HCT116 (cell line): ENCODE data around the gene DNAJC3. TPM values are rescaled to one million over a fixed set of nuclear protein-coding genes. Genes with fewer than 3 reads are reported as not detected.

ENCODE experiments used
- ATAC-seq: fragments of 200-7000 bp; cut with Tn5 transposase; 2 replicates; pipeline ENCODE4 v1.9.1; 2020; ENCODE audit warnings: mild to moderate bottlenecking, moderate library complexity
- BruUV-seq: library from RNA; stranded (reverse); fragments of 400-500 nt; replicated peaks from 2 replicates; lab custom pipeline; 2021; lab: Mats Ljungman, UMichigan
- CTCF ChIA-PET: fragments of 300-600 bp; sonication (Branson Sonifier 250); formaldehyde crosslinking; loops from one replicate; lab custom pipeline; 2021; ENCODE audit warnings: antibody characterized with exemption; lab: Charles Lee
- POLR2A ChIA-PET: fragments of 300-600, 350-600 bp; sonication (Branson Sonifier 250); formaldehyde crosslinking; loops from one replicate; lab custom pipeline; 2021; ENCODE audit warnings: antibody characterized with exemption; lab: Charles Lee
- RAD21 ChIA-PET, 2 experiments: fragments of 300-600 bp; sonication (Branson Sonifier 250); formaldehyde crosslinking; loops; one replicate each; lab custom pipeline; 2023; ENCODE audit warnings: low total read pairs in 2 of 2; ENCODE audit not compliant: uncharacterized antibody in 2 of 2, unreplicated experiment in 2 of 2, low non-redundant PET in 1 of 2; lab: Charles Lee
- DNase-seq: peaks from one replicate; pipeline ENCODE4 v3.0.0-alpha.2; 2010; ENCODE audit warnings: low read depth, low spot score
- H2AFZ ChIP-seq: fragments of 200-600 bp; shearing (Covaris generic), sonication (generic); 2 replicates; pipeline ENCODE4 v1.6.1; 2017; ENCODE audit warnings: low read depth, mixed run types, mixed read lengths, antibody characterized with exemption, low read length; ENCODE audit not compliant: poor library complexity, severe bottlenecking
- H3K27ac ChIP-seq: 2 replicates; pipeline ENCODE4 v1.5.1; 2012; ENCODE audit warnings: low read depth, low read length
- H3K27me3 ChIP-seq: fragments of 200-600 bp; sonication (generic); 2 replicates; pipeline ENCODE4 v1.6.1; 2016; ENCODE audit warnings: mixed run types, low read length, mixed read lengths; ENCODE audit not compliant: insufficient read depth
- H3K36me3 ChIP-seq, 2 experiments: fragments of 200-500 bp in 1 of 2; fragments of 200-600 bp in 1 of 2; sonication (Bioruptor generic) in 1 of 2; sonication (generic) in 1 of 2; 2 replicates each; pipeline versions ENCODE4 v1.5.1 to v1.6.1; 2014 to 2016; ENCODE audit warnings: low read length in 2 of 2, inconsistent platforms in 1 of 2, mixed read lengths in 1 of 2, mixed run types in 1 of 2; ENCODE audit not compliant: insufficient read depth in 2 of 2, control insufficient read depth in 1 of 2
- H3K4me1 ChIP-seq, 2 experiments: fragments of 200-600 bp in 1 of 2; sonication (generic) in 1 of 2; 2 replicates each; pipeline versions ENCODE4 v1.5.1 to v1.6.1; 2012 to 2017; ENCODE audit warnings: low read length in 2 of 2, inconsistent platforms in 1 of 2, mild to moderate bottlenecking in 1 of 2, mixed read lengths in 1 of 2, mixed run types in 1 of 2, moderate library complexity in 1 of 2; ENCODE audit not compliant: insufficient read depth in 2 of 2, control insufficient read depth in 1 of 2
- H3K4me2 ChIP-seq: fragments of 200-600 bp; sonication (generic); 2 replicates; pipeline ENCODE4 v1.6.1; 2017; ENCODE audit warnings: mixed run types, low read length, mixed read lengths
- H3K4me3 ChIP-seq, 2 experiments: fragments of 200-600 bp in 1 of 2; sonication (generic) in 1 of 2; replicated peaks in 1 of 2; 2 replicates each; pipeline ENCODE4 v1.5.1; 2011 to 2016; ENCODE audit warnings: low read length in 2 of 2, control low read depth in 1 of 2, low read depth in 1 of 2, mild to moderate bottlenecking in 1 of 2, mixed read lengths in 1 of 2, mixed run types in 1 of 2
- H3K79me2 ChIP-seq: fragments of 200-600 bp; sonication (generic); 2 replicates; pipeline ENCODE4 v1.6.1; 2017; ENCODE audit warnings: mild to moderate bottlenecking, mixed run types, low read length, moderate library complexity, mixed read lengths; ENCODE audit not compliant: insufficient read depth
- H3K9ac ChIP-seq: fragments of 200-600 bp; sonication (generic); 2 replicates; pipeline ENCODE4 v1.6.1; 2016; ENCODE audit warnings: low read length, mixed read lengths
- H3K9me2 ChIP-seq: fragments of 200-600 bp; sonication (generic), shearing (Covaris generic); 2 replicates; pipeline ENCODE4 v1.6.1; 2017; ENCODE audit warnings: mixed run types, mild to moderate bottlenecking, moderate library complexity; ENCODE audit not compliant: insufficient read depth
- H3K9me3 ChIP-seq, 2 experiments: fragments of 200-500 bp in 1 of 2; fragments of 200-600 bp in 1 of 2; sonication (Bioruptor generic) in 1 of 2; sonication (generic) in 1 of 2; 2 replicates each; pipeline ENCODE4 v1.6.1; 2014 to 2017; ENCODE audit warnings: low read length in 2 of 2, mixed read lengths in 2 of 2, inconsistent platforms in 1 of 2, low read depth in 1 of 2, mild to moderate bottlenecking in 1 of 2, mixed run types in 1 of 2, moderate library complexity in 1 of 2; ENCODE audit not compliant: control insufficient read depth in 1 of 2, insufficient read depth in 1 of 2
- H4K20me1 ChIP-seq: fragments of 200-600 bp; sonication (generic), shearing (Covaris generic); 2 replicates; pipeline ENCODE4 v1.6.1; 2017; ENCODE audit warnings: mixed run types, mild to moderate bottlenecking, moderate library complexity; ENCODE audit not compliant: insufficient read depth
- CEBPB ChIP-seq: IDR thresholded peaks from 2 replicates; pipeline ENCODE4 v1.6.1; 2012; ENCODE audit warnings: low read depth
- EGR1 ChIP-seq: IDR thresholded peaks from 2 replicates; pipeline ENCODE4 v1.6.1; 2012; ENCODE audit warnings: low read depth
- ELF1 ChIP-seq: IDR thresholded peaks from 2 replicates; pipeline ENCODE4 v1.6.1; 2012; ENCODE audit warnings: low read depth, borderline replicate concordance
- EZH2 ChIP-seq: fragments of 200-600 bp; sonication (generic); IDR thresholded peaks from 2 replicates; pipeline ENCODE4 v1.6.1; 2017; ENCODE audit warnings: antibody characterized with exemption, mixed run types
- FOSL1 ChIP-seq: IDR thresholded peaks from 2 replicates; pipeline ENCODE4 v1.6.1; 2012; ENCODE audit warnings: low read depth
- POLR2A ChIP-seq: IDR thresholded peaks from 2 replicates; pipeline ENCODE4 v1.7.0; 2011; ENCODE audit warnings: borderline replicate concordance; ENCODE audit not compliant: insufficient read depth, insufficient read length; ENCODE audit errors: extremely low read depth
- POLR2AphosphoS5 ChIP-seq: IDR thresholded peaks from 2 replicates; pipeline ENCODE4 v1.6.1; 2011; ENCODE audit warnings: mild to moderate bottlenecking, low read depth, low read length, moderate library complexity
- SIN3A ChIP-seq: IDR thresholded peaks from 2 replicates; pipeline ENCODE4 v1.6.1; 2012; ENCODE audit warnings: low read depth
- TCF7L2 ChIP-seq: IDR thresholded peaks from 2 replicates; pipeline ENCODE4 v1.7.0; 2011; ENCODE audit warnings: borderline replicate concordance, inconsistent platforms; ENCODE audit not compliant: insufficient read depth, insufficient read length; ENCODE audit errors: extremely low read depth
- YY1 ChIP-seq: IDR thresholded peaks from 2 replicates; pipeline ENCODE4 v1.6.1; 2011; ENCODE audit warnings: low read length, low read depth, moderate library complexity, mild to moderate bottlenecking; ENCODE audit not compliant: insufficient replicate concordance; ENCODE audit errors: extremely low read depth
- intact Hi-C: fragments of 100-400 bp; cut with micrococcal nuclease; formaldehyde crosslinking; loops from 2 replicates; pipeline ENCODE4 v1.10.0; 2022
- total RNA-seq: library from RNA; stranded (reverse); gene quantifications from one replicate; pipeline ENCODE4 v1.2.1, GENCODE V29; 2021; ENCODE audit not compliant: unreplicated experiment
- TF ChIP-seq, protein P1 (sequence below): IDR thresholded peaks from 2 replicates; pipeline ENCODE4 v1.6.1; 2011; ENCODE audit warnings: mild to moderate bottlenecking, low read length, moderate library complexity; ENCODE audit not compliant: insufficient replicate concordance; ENCODE audit errors: extremely low read depth
- TF ChIP-seq, protein P2 (sequence below): IDR thresholded peaks from 2 replicates; pipeline ENCODE4 v1.6.1; 2012; ENCODE audit warnings: low read depth
- TF ChIP-seq, protein P3 (sequence below): IDR thresholded peaks from 2 replicates; pipeline ENCODE4 v1.6.1; 2012

The DNAJC3 gene
- total RNA-seq, 1 experiment from 2014 or later, result 28.5 TPM

DNA sequence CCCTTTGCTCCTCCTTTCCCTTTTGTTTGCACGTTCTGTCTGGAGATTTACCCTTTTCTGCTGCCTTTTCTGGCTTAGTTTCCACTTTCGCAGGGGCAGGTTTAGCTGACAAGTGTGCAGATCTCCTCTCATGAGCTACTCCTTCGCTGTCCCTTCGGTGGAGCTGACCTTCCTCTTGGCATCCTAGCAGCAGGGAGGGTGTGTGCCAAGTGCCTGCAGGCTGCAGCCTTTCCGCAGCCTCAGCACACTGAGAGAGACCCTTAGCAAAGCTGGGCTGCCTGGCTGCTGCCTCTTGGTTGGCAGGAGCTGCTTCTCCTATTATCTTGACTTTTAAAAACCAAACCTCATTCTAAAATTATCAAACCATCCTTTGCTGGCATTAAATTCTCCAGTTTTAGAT, 132.5 kb downstream of the DNAJC3 start:
- no peaks in the 10 kb centered on the region for H3K27me3 ChIP-seq
- no peaks in the 10 kb centered on the region for H3K79me2 ChIP-seq
- ATAC-seq, result no peak
- no peak overlapping the region for H3K9ac ChIP-seq
- intact Hi-C loops, result no loop called here
- no peak for DNase-seq
- H3K4me3 ChIP-seq, result no peak overlapping the region
- no peak overlapping the region for H3K4me2 ChIP-seq
- ChIA-PET POLR2A (no interaction called here), CTCF (interaction anchor here (0.6 kb wide), 1 partner anchor 1135 kb away, joined by 3 read pairs; no protein-coding TSS in a partner anchor), RAD21 (no interaction called here)
- no peaks in the 10 kb centered on the region for H4K20me1 ChIP-seq
- BruUV-seq, result no TSS peak
- H3K9me3 ChIP-seq, result peaks cover 0 to 5% of the 10 kb centered on the region in 2 experiments; a peak in 2 of 4 replicates
- H3K36me3 ChIP-seq, result no peaks in the 10 kb centered on the region
- TF ChIP-seq SIN3A (no peak), YY1 (no peak), EGR1 (no peak), ELF1 (no peak), FOSL1 (no peak), CEBPB (no peak), POLR2A (no peak)
- TF ChIP-seq, protein P1, sequence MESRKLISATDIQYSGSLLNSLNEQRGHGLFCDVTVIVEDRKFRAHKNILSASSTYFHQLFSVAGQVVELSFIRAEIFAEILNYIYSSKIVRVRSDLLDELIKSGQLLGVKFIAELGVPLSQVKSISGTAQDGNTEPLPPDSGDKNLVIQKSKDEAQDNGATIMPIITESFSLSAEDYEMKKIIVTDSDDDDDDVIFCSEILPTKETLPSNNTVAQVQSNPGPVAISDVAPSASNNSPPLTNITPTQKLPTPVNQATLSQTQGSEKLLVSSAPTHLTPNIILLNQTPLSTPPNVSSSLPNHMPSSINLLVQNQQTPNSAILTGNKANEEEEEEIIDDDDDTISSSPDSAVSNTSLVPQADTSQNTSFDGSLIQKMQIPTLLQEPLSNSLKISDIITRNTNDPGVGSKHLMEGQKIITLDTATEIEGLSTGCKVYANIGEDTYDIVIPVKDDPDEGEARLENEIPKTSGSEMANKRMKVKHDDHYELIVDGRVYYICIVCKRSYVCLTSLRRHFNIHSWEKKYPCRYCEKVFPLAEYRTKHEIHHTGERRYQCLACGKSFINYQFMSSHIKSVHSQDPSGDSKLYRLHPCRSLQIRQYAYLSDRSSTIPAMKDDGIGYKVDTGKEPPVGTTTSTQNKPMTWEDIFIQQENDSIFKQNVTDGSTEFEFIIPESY, result no peak
- H3K9me2 ChIP-seq, result no peaks in the 10 kb centered on the region
- H3K4me1 ChIP-seq, result no peaks in the 10 kb centered on the region
- no peak overlapping the region for H3K27ac ChIP-seq
- H2AFZ ChIP-seq, result no peak overlapping the region

DNA sequence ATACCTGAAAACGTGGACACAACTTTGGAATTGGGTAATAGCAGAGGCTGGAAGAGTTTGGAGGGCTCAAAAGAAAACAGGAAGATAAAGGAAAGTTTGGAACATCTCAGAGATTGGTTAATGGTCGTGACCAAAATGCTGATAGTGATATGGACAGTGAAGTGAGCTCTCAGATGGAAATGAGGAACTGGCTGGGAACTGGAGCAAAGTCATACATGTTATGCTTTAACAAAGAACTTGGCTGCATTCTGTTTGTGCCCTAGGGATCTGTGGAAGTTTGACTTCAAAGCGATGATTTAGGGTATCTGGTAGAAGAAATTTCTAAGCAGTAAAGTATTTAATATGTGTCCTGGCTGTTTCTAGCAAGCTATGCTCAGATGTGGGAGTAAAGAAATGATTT, 136.2 kb downstream of the DNAJC3 start:
- Histone ChIP-seq H3K4me2 (no peak overlapping the region), H3K9ac (no peak overlapping the region), H3K4me3 (no peak overlapping the region), H3K27ac (no peak overlapping the region), H4K20me1 (no peaks in the 10 kb centered on the region), H3K9me2 (no peaks in the 10 kb centered on the region), H3K36me3 (no peaks in the 10 kb centered on the region), H3K4me1 (no peaks in the 10 kb centered on the region), H3K79me2 (no peaks in the 10 kb centered on the region), H3K27me3 (no peaks in the 10 kb centered on the region), H2AFZ (no peak overlapping the region), H3K9me3 (peaks cover 0 to 5% of the 10 kb centered on the region in 2 experiments; a peak in 1 of 4 replicates)
- BruUV-seq, result no TSS peak
- ATAC-seq (no peak), DNase-seq (no peak)
- POLR2A ChIA-PET, result no interaction called here
- CTCF ChIA-PET, result no interaction called here
- intact Hi-C loops, result no loop called here
- RAD21 ChIA-PET, result no interaction called here
- TF ChIP-seq, protein P2, sequence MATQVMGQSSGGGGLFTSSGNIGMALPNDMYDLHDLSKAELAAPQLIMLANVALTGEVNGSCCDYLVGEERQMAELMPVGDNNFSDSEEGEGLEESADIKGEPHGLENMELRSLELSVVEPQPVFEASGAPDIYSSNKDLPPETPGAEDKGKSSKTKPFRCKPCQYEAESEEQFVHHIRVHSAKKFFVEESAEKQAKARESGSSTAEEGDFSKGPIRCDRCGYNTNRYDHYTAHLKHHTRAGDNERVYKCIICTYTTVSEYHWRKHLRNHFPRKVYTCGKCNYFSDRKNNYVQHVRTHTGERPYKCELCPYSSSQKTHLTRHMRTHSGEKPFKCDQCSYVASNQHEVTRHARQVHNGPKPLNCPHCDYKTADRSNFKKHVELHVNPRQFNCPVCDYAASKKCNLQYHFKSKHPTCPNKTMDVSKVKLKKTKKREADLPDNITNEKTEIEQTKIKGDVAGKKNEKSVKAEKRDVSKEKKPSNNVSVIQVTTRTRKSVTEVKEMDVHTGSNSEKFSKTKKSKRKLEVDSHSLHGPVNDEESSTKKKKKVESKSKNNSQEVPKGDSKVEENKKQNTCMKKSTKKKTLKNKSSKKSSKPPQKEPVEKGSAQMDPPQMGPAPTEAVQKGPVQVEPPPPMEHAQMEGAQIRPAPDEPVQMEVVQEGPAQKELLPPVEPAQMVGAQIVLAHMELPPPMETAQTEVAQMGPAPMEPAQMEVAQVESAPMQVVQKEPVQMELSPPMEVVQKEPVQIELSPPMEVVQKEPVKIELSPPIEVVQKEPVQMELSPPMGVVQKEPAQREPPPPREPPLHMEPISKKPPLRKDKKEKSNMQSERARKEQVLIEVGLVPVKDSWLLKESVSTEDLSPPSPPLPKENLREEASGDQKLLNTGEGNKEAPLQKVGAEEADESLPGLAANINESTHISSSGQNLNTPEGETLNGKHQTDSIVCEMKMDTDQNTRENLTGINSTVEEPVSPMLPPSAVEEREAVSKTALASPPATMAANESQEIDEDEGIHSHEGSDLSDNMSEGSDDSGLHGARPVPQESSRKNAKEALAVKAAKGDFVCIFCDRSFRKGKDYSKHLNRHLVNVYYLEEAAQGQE, result no peak
- TF ChIP-seq EZH2 (no peak), TCF7L2 (no peak), YY1 (no peak), POLR2AphosphoS5 (no peak)
- TF ChIP-seq, protein P1, result no peak
- TF ChIP-seq, protein P3, sequence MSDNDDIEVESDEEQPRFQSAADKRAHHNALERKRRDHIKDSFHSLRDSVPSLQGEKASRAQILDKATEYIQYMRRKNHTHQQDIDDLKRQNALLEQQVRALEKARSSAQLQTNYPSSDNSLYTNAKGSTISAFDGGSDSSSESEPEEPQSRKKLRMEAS, result no peak
